ENCODE data around the gene DST. TPM values are rescaled to one million over a fixed set of nuclear protein-coding genes. Genes with fewer than 3 reads are reported as not detected.
A peak's percentile ranks its signal among the peaks of the same experiment; 100 is the strongest.

The DST gene
- total and polyA plus RNA-seq, 2 donors: 56.2 to 311 TPM

- Histone ChIP-seq H3K36me3 (ENCODE audit: control insufficient read depth in 2 of 2, insufficient read depth in 2 of 2, low read length in 1 of 2) (no peaks in the 10 kb centered on the region), H3K9me3 (ENCODE audit: control insufficient read depth in 2 of 2, insufficient read depth in 1 of 2, low read length in 1 of 2) (no peaks in the 10 kb centered on the region), H3K27ac (ENCODE audit: low read depth in 1 of 2, low read length in 1 of 2) (no peak overlapping the region), H3K4me1 (ENCODE audit: control insufficient read depth in 2 of 2, insufficient read depth in 2 of 2, low read length in 2 of 2) (no peaks in the 10 kb centered on the region), H3K27me3 (ENCODE audit: control insufficient read depth in 2 of 2, insufficient read depth in 1 of 2, low read length in 1 of 2) (no peaks in the 10 kb centered on the region), H3K4me3 (ENCODE audit: low read length in 2 of 2) (no peak overlapping the region)
- DNase-seq (ENCODE audit: low read depth in 6 of 9, low spot score in 9 of 9): no peak
- WGBS: 97% methylated on average over 7 of the region's 7 CpGs
Measured at GRCh38 chr6:56552187-56553130, 90.2 kb downstream of the DST start.

- Histone ChIP-seq H3K4me3 (ENCODE audit: low read length in 2 of 2) (no peak overlapping the region), H3K36me3 (ENCODE audit: control insufficient read depth in 2 of 2, insufficient read depth in 2 of 2, low read length in 1 of 2) (no peaks in the 10 kb centered on the region), H3K4me1 (ENCODE audit: control insufficient read depth in 2 of 2, insufficient read depth in 2 of 2, low read length in 2 of 2) (no peaks in the 10 kb centered on the region), H3K27ac (ENCODE audit: low read depth in 1 of 2, low read length in 1 of 2) (no peak overlapping the region), H3K27me3 (ENCODE audit: control insufficient read depth in 2 of 2, insufficient read depth in 1 of 2, low read length in 1 of 2) (no peaks in the 10 kb centered on the region), H3K9me3 (ENCODE audit: control insufficient read depth in 2 of 2, insufficient read depth in 1 of 2, low read length in 1 of 2) (no peaks in the 10 kb centered on the region)
- DNase-seq (ENCODE audit: low read depth in 6 of 9, low spot score in 9 of 9): no peak
- WGBS: 95% methylated on average over 3 of the region's 3 CpGs
Measured at GRCh38 chr6:56551409-56552120, 91.1 kb downstream of the DST start.

GRCh38 chr6:56550301-56550700, 92.4 kb downstream of the DST start:
- no peak for DNase-seq (ENCODE audit: low read depth in 6 of 9, low spot score in 9 of 9)
- WGBS: 91% methylated on average over 1 of the region's 1 CpG
- no peaks in the 10 kb centered on the region for H3K27me3 ChIP-seq (ENCODE audit: control insufficient read depth in 2 of 2, insufficient read depth in 1 of 2, low read length in 1 of 2)
- H3K4me1 ChIP-seq (ENCODE audit: control insufficient read depth in 2 of 2, insufficient read depth in 2 of 2, low read length in 2 of 2): no peaks in the 10 kb centered on the region
- no peak overlapping the region for H3K27ac ChIP-seq (ENCODE audit: low read depth in 1 of 2, low read length in 1 of 2)
- no peaks in the 10 kb centered on the region for H3K36me3 ChIP-seq (ENCODE audit: control insufficient read depth in 2 of 2, insufficient read depth in 2 of 2, low read length in 1 of 2)
- H3K4me3 ChIP-seq (ENCODE audit: low read length in 2 of 2): no peak overlapping the region
- no peaks in the 10 kb centered on the region for H3K9me3 ChIP-seq (ENCODE audit: control insufficient read depth in 2 of 2, insufficient read depth in 1 of 2, low read length in 1 of 2)

GRCh38 chr6:56549014-56549413, 93.7 kb downstream of the DST start:
- no peak for DNase-seq (ENCODE audit: low read depth in 6 of 9, low spot score in 9 of 9)
- H3K27ac ChIP-seq (ENCODE audit: low read depth in 1 of 2, low read length in 1 of 2): no peak overlapping the region

GRCh38 chr6:56547687-56548086, 95.0 kb downstream of the DST start:
- Histone ChIP-seq H3K4me1 (ENCODE audit: control insufficient read depth in 2 of 2, insufficient read depth in 2 of 2, low read length in 2 of 2) (peaks cover 2 to 4% of the 10 kb centered on the region in 2 donors), H3K4me3 (ENCODE audit: low read length in 2 of 2) (no peak overlapping the region), H3K9me3 (ENCODE audit: control insufficient read depth in 2 of 2, insufficient read depth in 1 of 2, low read length in 1 of 2) (peaks cover 0 to 2% of the 10 kb centered on the region in 2 donors), H3K36me3 (ENCODE audit: control insufficient read depth in 2 of 2, insufficient read depth in 2 of 2, low read length in 1 of 2) (no peaks in the 10 kb centered on the region), H3K27me3 (ENCODE audit: control insufficient read depth in 2 of 2, insufficient read depth in 1 of 2, low read length in 1 of 2) (no peaks in the 10 kb centered on the region), H3K27ac (ENCODE audit: low read depth in 1 of 2, low read length in 1 of 2) (no peak overlapping the region)
- no peak for DNase-seq (ENCODE audit: low read depth in 6 of 9, low spot score in 9 of 9)
- 98% methylated on average over 1 of the region's 1 CpG for WGBS

More at GRCh38 chr6:56549014-56549413, 93.7 kb downstream of the DST start:
- Histone ChIP-seq H3K9me3 (ENCODE audit: control insufficient read depth in 2 of 2, insufficient read depth in 1 of 2, low read length in 1 of 2) (no peaks in the 10 kb centered on the region), H3K4me1 (ENCODE audit: control insufficient read depth in 2 of 2, insufficient read depth in 2 of 2, low read length in 2 of 2) (no peaks in the 10 kb centered on the region), H3K27me3 (ENCODE audit: control insufficient read depth in 2 of 2, insufficient read depth in 1 of 2, low read length in 1 of 2) (no peaks in the 10 kb centered on the region), H3K36me3 (ENCODE audit: control insufficient read depth in 2 of 2, insufficient read depth in 2 of 2, low read length in 1 of 2) (no peaks in the 10 kb centered on the region), H3K4me3 (ENCODE audit: low read length in 2 of 2) (no peak overlapping the region)
- 84% methylated on average over 2 of the region's 2 CpGs for WGBS

GRCh38 chr6:56542364-56543331, 100.0 kb downstream of the DST start:
- no peaks in the 10 kb centered on the region for H3K27me3 ChIP-seq (ENCODE audit: control insufficient read depth in 2 of 2, insufficient read depth in 1 of 2, low read length in 1 of 2)
- DNase-seq (ENCODE audit: low read depth in 6 of 9, low spot score in 9 of 9): peak; percentile 40 to 86 (median 64)
- H3K27ac ChIP-seq (ENCODE audit: low read depth in 1 of 2, low read length in 1 of 2): peak overlapping the region; percentile 91 to 94
- peaks cover 0 to 6% of the 10 kb centered on the region in 2 donors for H3K9me3 ChIP-seq (ENCODE audit: control insufficient read depth in 2 of 2, insufficient read depth in 1 of 2, low read length in 1 of 2)
- under 1% methylated on average over 50 of the region's 50 CpGs for WGBS
- peak overlapping the region; percentile 69 to 73 for H3K4me3 ChIP-seq (ENCODE audit: low read length in 2 of 2)
- no peaks in the 10 kb centered on the region for H3K36me3 ChIP-seq (ENCODE audit: control insufficient read depth in 2 of 2, insufficient read depth in 2 of 2, low read length in 1 of 2)
- H3K4me1 ChIP-seq (ENCODE audit: control insufficient read depth in 2 of 2, insufficient read depth in 2 of 2, low read length in 2 of 2): peaks cover 4 to 12% of the 10 kb centered on the region in 2 donors

GRCh38 chr6:56541741-56542360, 100.8 kb downstream of the DST start:
- DNase-seq (ENCODE audit: low read depth in 6 of 9, low spot score in 9 of 9): peak in 2 of 9 donors; percentile 2 to 28
- Histone ChIP-seq H3K4me3 (ENCODE audit: low read length in 2 of 2) (peak overlapping the region; percentile 69 to 73), H3K27ac (ENCODE audit: low read depth in 1 of 2, low read length in 1 of 2) (peak overlapping the region; percentile 60 to 91), H3K27me3 (ENCODE audit: control insufficient read depth in 2 of 2, insufficient read depth in 1 of 2, low read length in 1 of 2) (no peaks in the 10 kb centered on the region), H3K36me3 (ENCODE audit: control insufficient read depth in 2 of 2, insufficient read depth in 2 of 2, low read length in 1 of 2) (no peaks in the 10 kb centered on the region), H3K9me3 (ENCODE audit: control insufficient read depth in 2 of 2, insufficient read depth in 1 of 2, low read length in 1 of 2) (peaks cover 0 to 6% of the 10 kb centered on the region in 2 donors), H3K4me1 (ENCODE audit: control insufficient read depth in 2 of 2, insufficient read depth in 2 of 2, low read length in 2 of 2) (peaks cover 4 to 12% of the 10 kb centered on the region in 2 donors)
- 16% methylated on average over 3 of the region's 3 CpGs for whole genome bisulfite sequencing

- no peaks in the 10 kb centered on the region for H3K27me3 ChIP-seq (ENCODE audit: control insufficient read depth in 2 of 2, insufficient read depth in 1 of 2, low read length in 1 of 2)
- H3K4me3 ChIP-seq (ENCODE audit: low read length in 2 of 2): peak overlapping the region in 1 of 2 donors; percentile 73
- WGBS: 78% methylated on average over 11 of the region's 11 CpGs
- H3K36me3 ChIP-seq (ENCODE audit: control insufficient read depth in 2 of 2, insufficient read depth in 2 of 2, low read length in 1 of 2): no peaks in the 10 kb centered on the region
- peaks cover 0 to 6% of the 10 kb centered on the region in 2 donors for H3K9me3 ChIP-seq (ENCODE audit: control insufficient read depth in 2 of 2, insufficient read depth in 1 of 2, low read length in 1 of 2)
- peaks cover 4 to 12% of the 10 kb centered on the region in 2 donors for H3K4me1 ChIP-seq (ENCODE audit: control insufficient read depth in 2 of 2, insufficient read depth in 2 of 2, low read length in 2 of 2)
- peak in 1 of 9 donors; percentile 19 for DNase-seq (ENCODE audit: low read depth in 6 of 9, low spot score in 9 of 9)
- peak overlapping the region; percentile 13 to 53 for H3K27ac ChIP-seq (ENCODE audit: low read depth in 1 of 2, low read length in 1 of 2)
Measured at GRCh38 chr6:56541030-56541600, 101.6 kb downstream of the DST start.
